DMS53 (cell line): ENCODE results near the gene CHPF.

Source experiments
- DNase-seq: peaks from one replicate; lab custom pipeline; 2025; lab: John Stamatoyannopoulos, UW

CHPF gene

GRCh38 chr2:219543596-219544358 lies at the start of gene CHPF, which contains the start of gene TMEM198:
TSS of gene CHPF (minus strand) at chr2:219543809. CDS start at chr2:219543538, 271 bp downstream.
TSS of gene TMEM198 (plus strand) at chr2:219544028. CDS start at chr2:219544728, 700 bp downstream.
- peak; percentile 98 for DNase-seq

GRCh38 chr2:219593154-219593553 lies 49.5 kb upstream of the CHPF start:
- no peak for DNase-seq

GRCh38 chr2:219592736-219593135 lies 49.1 kb upstream of the CHPF start:
- DNase-seq: no peak

- no peak for DNase-seq
These were observed 47.5 kb upstream of the CHPF start for GRCh38 chr2:219591091-219591490.

DNA sequence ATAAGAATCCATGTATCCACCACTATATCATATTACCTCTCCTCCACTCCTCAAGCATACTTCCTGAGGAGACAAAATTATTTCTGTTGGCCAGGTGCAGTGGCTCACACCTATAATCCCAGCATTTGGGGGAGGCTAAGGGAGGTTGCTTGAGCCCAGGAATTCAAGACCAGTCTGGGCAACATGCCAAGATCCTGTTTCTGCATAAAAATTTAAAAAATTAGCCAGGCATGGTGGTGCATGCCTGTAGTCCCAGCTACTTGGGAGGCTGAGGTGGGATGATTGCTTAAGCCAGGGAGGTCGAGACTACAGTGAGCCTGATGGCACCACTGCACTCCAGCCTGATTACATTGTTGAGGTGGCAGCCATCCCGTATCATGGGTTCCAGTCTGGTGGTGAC lies 37.7 kb upstream of the CHPF start:
- DNase-seq: no peak

- DNase-seq: no peak
These were observed 35.4 kb upstream of the CHPF start for GRCh38 chr2:219578811-219579613.

DNA sequence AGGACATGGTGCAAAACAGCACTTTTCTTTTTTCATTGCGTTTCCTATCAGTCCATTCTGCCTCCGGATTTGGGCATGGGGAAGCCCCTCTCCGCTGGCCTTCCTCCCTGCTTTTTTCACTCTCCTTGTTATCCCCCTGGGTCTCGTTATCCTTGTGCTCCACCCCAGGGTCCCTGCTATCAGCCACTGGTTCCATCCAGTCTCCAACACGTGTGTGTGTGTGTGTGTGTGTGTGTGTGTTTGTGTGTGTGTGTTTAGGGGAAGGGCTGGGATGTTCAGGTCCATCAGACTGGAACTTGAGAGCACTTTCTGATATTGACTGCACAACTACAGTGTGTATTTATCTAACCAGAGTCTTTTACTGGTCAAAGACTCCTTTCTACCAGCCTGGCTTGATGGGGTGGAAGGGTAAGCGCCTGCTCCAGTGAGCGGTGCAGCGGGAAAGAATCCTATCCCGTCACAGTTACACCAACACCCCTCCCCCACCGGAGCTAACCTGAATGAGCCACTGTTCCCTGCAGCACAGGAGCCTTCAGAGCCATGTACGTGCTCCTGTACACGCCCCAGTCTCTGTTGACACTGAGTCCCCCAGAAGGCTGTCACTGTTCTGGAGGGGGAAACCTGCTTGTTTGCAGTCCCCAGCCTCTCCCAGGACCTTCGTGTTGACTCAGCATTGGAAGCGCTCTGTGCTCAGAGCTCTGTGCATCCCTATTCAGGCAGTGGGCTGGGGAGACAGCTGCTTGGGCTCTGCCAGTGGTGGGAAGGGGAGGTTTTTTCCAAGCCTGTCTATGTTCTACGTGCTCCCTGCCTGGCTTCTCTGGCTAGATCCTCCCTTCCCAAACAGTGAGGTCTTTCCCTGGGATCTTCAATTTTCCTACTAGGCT lies 33.1 kb upstream of the CHPF start:
- peak; percentile 75 for DNase-seq

DNA sequence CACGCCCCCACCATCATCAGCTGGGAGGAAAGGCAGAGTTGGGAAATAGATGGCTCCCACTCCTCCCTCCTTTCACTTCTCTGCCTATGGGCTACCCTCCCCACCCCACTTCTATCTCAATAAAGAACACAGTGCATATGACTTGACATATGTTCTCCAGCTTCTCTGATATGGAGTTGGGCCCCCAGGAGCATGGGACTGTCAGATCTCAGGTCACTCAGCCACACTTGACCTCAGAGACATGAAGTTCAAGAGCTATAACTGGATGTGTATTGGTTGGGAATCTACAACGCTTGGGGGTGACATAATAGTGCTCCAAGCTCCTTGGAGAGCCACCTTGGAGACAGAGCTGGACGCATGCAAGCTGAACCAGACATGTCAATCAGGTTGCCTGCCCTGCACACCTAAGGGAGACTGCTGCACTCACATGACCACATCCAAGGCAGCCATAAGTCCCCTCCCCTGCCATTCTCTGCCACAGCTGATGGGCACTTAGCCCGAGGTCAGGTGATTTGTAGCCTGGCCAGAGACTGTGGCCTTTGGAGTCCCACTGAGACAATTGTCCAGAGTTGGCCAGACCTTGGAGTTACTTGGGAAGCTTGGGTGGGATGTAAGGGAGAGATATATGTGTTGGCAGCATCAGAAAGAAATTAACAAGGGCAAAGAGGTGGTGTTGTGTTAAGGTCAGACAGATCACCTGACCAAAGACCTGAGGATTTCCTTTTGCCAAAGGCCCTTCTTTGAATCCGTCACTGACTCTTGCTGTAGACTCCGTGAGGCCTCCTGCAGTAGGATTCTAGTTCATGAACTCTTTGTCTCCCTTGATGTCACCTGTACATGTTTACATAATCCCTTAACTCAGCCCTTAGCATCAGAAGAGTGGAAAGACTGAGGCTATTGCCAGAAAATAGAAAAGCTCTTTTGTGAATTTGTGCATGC lies 32.2 kb upstream of the CHPF start:
- DNase-seq: peak; percentile 43

- DNase-seq: peak; percentile 78
These were observed 31.1 kb upstream of the CHPF start for GRCh38 chr2:219574484-219575311.

DNA sequence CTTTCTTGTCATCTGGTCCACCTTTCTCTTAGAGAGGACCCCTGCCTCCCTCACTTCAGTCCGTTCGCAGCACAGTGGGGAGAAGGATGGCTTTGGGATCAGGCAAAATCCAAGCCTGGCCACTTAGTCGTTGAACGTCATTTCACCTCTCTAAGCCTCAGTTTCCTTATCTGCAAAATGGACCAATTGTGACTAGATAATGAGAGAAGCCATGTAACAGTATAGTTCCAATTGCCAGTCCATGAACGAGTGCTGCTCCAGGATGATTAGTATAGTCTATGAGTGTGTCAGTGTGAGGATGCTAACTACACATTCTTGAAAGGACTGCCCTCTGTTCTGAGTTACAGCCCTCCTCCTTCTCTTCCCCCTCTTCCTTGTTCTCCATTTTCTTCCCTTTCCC lies 29.6 kb upstream of the CHPF start:
- DNase-seq: no peak

DNA sequence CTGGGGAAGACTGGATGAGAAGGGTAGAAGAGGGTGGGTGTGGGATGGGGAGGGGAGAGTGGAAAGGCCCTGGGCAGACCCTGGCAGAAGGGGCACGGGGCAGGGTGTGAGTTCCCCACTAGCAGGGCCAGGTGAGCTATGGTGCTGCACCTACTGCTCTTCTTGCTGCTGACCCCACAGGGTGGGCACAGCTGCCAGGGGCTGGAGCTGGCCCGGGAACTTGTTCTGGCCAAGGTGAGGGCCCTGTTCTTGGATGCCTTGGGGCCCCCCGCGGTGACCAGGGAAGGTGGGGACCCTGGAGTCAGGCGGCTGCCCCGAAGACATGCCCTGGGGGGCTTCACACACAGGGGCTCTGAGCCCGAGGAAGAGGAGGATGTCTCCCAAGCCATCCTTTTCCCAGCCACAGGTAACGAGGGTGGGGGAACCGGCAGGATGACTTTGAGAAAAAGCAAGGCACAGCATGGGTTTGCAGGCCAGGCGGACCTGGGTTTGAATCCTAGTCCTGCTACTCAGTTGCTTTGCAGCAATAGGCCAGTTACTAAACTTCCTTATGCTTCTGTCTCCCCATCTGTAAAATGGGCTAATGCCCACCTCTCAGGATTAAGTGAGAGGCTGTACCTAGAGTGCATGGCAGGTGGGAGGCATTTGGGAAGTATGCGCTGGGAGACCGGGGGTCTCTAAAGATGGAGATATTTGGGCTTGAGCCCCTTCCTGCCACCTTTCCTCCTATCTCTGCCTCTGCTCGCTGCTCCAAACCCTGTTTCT lies 28.8 kb upstream of the CHPF start, which contains the start of gene INHA:
INHA (plus strand) TSS at position 74 of the 765 bp plus-strand sequence; CDS start at position 139, 65 bp downstream.
- no peak for DNase-seq

GRCh38 chr2:219571311-219572236 lies 28.0 kb upstream of the CHPF start, which contains the start of gene OBSL1:
TSS of gene OBSL1 (minus strand) at chr2:219571539. CDS start at chr2:219571232, 307 bp downstream.
- DNase-seq: peak; percentile 87

- peak; percentile 55 for DNase-seq
These were observed 27.3 kb upstream of the CHPF start for GRCh38 chr2:219570924-219571310.

DNA sequence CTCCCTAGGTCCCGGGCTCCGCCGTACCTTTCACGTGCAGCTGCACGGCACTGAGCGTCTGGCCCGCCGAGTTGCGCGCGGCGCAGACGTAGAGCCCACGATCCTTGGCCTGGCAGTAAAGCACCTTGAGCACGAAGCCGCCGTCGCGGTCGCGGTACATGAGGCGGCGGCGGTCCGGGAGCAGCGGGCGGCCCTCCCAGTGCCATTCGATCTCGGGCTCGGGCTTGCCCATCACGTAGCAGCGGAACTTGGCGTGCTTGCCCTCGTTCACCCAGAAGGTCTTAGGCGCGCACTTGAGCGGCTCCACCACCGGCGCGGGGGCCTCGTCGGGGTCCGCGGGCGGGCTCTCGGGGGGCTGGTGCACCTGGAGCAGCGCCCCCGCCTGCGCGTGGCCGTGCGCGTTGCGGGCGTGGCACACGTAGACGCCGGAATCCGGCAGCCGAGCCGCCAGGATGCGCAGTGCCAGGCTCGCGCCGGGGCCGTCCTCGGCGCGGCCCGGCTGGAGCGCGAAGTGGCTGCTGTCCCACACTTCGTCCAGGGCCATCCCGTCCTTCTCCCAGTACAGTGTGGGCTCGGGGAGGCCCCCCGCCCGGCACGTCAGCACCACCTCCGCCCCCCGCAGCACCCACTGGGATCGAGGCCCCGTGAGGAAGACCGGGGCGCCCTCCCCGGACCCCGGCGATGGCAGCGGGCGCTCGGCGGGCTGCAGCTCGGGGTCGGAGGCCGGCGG lies 26.8 kb upstream of the CHPF start:
- DNase-seq: peak; percentile 62

GRCh38 chr2:219569635-219570034 lies 26.0 kb upstream of the CHPF start:
- no peak for DNase-seq

DNA sequence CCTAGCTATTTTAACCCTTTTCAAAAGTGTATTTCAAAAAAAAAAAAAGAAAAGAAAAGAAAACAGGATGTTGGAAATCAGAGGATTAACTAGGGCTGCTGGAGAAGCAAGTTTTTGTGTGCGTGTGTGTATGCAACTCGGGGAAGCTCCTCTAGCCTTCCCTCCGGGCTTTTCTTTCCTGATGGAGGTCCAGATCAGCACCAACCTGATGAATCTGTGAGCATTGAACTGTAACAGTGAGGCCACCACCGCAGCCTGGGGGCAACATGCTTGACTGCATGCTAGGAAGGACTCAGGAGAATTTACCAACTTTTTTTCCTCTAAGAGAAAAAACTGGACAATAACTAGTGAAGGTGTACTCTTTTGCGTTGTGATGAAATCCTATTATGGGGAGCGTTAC lies 25.4 kb upstream of the CHPF start:
- no peak for DNase-seq

DNA sequence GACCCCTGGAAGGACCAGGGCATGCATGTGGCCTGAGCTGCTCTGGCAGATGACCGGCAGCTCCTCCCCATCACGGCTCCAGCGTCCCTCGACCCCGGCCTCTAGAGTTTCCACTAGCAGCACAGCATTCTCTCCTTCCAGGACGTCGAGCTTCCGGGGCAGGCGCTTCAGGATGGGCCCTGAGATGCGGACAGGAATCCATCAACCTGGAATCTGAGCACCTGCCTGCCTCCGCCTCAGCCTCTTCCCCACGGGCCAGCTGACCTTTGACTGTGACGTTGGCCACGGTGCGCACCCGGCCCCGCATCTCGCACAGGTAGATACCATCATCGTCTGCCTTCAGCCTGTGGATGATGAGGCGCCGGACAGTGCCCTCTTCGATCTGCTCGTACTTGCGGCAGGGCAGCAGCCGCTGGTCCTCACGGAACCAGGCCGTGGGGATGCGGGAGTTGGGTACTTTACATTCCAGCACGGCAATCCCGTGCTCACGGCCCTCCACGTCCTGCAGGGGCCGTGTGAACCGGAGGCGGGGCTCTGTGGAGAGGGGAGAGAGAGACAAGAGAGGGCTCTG lies 24.3 kb upstream of the CHPF start:
- no peak for DNase-seq
